Embryonic facial prominence (tissue), 1 donor: ENCODE data around the gene TMEM40.
"Not testable (repeated sequence)": the region's sequence is repeated elsewhere in the genome, so short reads cannot be mapped to it uniquely, and the experiment has no call there.

ENCODE experiments used
- DNase-seq: peaks from one replicate; pipeline ENCODE4 v3.0.0-alpha.2; 2016; ENCODE audit errors: extremely low spot score

The TMEM40 gene

GRCh38 chr3:12750658-12751071 is 8.4 kb downstream of the TMEM40 start:
- no peak for DNase-seq

DNA sequence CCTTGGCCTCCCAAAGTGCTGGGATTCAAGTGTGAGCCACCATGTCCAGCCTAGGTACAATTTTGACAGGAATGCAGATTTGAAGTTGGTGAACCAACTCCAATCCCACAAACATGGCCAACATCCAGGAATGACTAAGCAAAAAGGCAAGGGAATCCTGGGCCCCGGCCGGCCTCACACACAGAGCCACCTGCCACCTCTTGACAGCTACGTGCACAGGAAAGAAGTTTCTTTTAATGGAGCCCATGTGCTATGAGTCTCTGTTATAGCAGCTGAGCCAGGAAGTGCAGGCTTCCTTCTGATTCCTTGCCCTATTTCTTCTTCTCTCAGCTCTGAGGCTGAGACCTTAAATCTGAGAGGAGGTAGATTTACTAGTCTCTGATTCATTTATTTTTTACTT is 8.8 kb downstream of the TMEM40 start:
- DNase-seq, result no peak

- no peak for DNase-seq
These were observed 10.6 kb downstream of the TMEM40 start for GRCh38 chr3:12748477-12748876.

- DNase-seq, result no peak
These were observed 12.6 kb downstream of the TMEM40 start for GRCh38 chr3:12746419-12746818.

GRCh38 chr3:12744326-12744725 is 14.7 kb downstream of the TMEM40 start:
- no peak for DNase-seq

DNA sequence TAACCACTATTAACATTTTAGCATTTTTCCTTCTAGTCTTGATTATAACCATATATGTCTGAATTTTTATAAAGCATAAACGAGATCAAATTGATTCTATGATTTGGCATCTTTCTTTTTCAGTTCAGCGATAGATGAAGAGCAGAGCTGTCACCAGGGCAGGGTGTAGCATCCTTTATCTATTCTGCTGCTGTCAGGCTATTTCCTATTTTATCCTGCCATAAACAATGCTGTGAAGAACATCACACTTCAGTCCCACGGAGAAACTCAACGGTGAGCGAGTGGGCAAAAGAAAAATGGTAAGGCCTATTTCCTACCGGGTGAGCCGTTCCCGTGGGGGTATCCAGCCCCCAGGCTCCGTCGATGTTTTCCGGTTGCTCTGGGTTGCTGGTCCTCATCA is 15.5 kb downstream of the TMEM40 start:
- DNase-seq, result no peak

DNA sequence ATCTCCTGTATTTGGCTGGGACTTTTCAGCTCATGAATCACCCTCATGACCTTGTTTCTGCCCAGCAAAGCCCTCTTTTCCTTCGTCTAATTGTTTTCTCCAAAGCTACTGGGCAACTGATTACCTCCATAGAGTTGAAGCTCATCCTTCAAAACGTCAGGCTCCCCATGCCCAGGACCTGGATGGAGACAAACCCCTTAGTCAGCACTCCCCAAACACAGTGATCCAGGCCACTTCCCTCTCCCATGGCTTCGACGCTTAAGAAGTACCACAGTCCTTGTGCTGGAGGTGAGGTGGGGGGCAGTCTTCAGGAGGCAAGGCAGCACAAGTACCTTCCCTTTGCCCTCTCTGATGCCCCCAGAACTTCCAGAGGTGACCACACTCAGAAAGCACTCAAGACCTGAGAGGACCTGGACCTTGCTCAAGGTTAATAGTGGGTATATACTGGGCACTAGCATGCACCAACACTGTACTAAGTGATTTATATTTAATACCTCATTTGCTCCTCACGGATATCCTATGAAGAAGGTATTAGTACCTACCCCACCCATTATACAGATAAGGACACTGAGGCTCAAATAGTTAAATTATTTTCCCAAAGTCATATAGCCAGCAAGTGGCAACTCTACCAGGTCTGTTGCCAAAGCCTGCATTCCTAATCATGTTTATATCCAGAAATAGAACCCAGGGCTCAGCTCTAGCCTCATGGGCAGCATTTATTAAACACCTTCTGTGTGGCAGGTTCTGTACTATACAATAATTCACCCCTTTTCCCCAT is 16.5 kb downstream of the TMEM40 start:
- no peak for DNase-seq

GRCh38 chr3:12741209-12741608 is 17.9 kb downstream of the TMEM40 start:
- no peak for DNase-seq

GRCh38 chr3:12737833-12738232 is 21.2 kb downstream of the TMEM40 start:
- DNase-seq, result no peak

GRCh38 chr3:12737319-12737718 is 21.7 kb downstream of the TMEM40 start:
- DNase-seq, result no peak

GRCh38 chr3:12734960-12735359 is 24.1 kb downstream of the TMEM40 start:
- no peak for DNase-seq

- no peak for DNase-seq
These were observed 25.5 kb downstream of the TMEM40 start for GRCh38 chr3:12733566-12733965.

DNA sequence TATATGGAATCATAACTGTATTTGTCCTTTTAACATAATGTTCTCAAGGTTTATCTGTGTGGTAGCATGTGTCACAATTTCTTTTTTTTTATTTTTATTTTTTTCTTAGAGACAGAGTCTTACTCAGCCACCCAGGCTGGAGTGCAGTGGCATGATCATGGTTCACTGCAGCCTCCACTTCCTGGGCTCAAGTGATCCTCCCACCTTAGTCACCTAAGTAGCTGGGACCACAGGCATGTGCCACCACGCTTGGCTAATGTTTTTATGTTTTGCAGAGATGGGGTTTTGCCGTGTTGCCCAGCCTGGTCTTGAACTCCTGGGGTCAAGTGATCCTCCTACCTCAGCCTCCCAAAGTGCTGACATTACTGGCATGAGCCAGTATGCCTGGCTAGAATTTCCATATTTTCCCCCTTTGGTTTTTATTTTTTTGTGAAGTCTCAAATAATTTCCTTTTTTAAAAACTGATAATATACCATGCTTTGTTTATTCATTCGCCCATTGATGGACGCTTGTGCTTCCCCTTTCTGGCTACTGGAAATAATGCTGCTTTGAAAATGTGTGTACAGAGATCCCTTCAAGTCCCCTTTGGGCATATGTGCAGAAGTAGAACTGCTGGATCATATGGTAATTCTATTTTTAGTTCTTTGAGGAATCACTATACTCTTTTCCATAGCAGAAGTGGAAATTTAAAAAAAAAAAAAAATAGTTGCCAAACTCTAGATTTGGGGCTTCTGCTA is 28.4 kb downstream of the TMEM40 start:
- no peak for DNase-seq

GRCh38 chr3:12729051-12729651 is 29.9 kb downstream of the TMEM40 start:
- DNase-seq, result peak; percentile 27

DNA sequence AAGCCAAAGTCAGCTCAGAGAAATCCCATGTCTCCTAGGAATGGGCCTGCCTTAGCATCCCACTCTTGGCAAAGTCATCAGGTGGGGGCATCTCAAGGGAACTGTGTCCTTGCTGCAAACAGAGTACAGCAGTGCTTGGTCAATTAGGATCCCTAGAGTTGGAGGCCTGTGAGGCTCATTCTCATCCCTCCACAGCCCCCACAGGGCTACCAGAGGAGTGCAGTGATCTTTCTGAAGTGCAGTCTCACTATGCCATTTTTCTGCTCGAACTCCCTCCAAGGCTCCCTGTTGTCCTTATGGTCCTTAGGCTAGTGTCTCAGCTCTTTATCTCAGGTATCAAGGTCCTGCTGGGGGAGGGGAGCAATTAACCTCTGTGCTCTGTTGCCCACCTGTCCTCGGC is 31.1 kb downstream of the TMEM40 start:
- no peak for DNase-seq

DNA sequence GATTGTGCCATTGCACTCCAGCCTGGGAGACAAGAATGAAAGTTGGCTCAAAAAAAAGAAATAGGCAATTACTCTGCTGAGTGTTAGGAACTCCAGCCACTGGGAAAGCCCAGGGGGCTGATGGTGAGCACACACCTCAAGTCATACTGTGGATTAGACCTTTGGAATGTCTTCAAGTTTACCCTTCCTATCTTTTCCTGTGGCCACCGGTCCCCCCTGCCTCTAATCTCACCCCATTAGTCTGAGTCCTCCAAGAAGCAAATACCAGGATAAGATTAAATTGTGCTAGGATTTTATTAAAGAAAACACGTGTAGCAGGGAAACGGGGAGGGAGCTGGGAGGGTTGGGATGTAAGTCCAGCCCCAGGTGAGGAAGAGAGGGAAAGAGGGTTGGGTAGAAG is 31.6 kb downstream of the TMEM40 start:
- DNase-seq, result no peak

DNA sequence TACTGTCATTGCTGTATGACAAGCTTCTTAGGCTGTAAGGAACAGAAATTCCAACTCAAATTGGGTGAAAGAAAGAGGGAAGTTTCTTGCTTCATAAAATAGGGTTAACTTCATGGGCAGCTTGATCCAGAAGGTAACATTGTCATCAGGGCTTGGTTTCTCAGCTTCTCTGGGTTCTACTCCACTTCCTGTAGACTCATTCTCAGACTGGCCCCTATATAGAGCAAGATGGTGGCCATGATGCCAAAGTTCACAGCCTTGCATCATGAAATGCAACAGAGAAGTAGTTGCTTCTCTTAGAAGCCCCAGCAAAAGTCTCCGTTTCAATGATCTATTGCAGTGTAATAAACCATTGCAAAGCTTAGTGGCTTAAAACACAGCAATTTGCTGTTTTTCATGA is 33.6 kb downstream of the TMEM40 start:
- no peak for DNase-seq

- DNase-seq, result no peak
These were observed 34.3 kb downstream of the TMEM40 start for GRCh38 chr3:12724794-12725193.

DNA sequence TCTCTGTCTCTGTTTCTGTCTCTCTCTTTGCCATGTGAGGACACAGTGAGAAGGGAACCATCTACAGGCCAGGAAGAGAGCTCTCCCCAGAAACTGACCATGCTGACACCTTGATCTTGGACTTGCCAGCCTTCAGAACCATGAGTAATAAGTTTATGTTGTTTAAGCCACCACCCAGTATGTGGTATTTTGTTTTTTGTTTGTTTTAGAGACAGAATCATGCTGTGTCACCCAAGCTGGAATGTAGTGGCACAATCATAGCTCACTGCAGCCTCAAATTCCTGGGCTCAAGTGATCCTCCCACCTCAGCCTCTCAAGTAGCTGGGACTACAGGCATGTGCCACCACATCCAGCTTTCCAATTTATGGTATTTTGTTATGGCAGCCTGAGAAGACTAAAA is 35.7 kb downstream of the TMEM40 start:
- not testable (repeated sequence) for DNase-seq

GRCh38 chr3:12722226-12722625 is 36.8 kb downstream of the TMEM40 start:
- no peak for DNase-seq

DNA sequence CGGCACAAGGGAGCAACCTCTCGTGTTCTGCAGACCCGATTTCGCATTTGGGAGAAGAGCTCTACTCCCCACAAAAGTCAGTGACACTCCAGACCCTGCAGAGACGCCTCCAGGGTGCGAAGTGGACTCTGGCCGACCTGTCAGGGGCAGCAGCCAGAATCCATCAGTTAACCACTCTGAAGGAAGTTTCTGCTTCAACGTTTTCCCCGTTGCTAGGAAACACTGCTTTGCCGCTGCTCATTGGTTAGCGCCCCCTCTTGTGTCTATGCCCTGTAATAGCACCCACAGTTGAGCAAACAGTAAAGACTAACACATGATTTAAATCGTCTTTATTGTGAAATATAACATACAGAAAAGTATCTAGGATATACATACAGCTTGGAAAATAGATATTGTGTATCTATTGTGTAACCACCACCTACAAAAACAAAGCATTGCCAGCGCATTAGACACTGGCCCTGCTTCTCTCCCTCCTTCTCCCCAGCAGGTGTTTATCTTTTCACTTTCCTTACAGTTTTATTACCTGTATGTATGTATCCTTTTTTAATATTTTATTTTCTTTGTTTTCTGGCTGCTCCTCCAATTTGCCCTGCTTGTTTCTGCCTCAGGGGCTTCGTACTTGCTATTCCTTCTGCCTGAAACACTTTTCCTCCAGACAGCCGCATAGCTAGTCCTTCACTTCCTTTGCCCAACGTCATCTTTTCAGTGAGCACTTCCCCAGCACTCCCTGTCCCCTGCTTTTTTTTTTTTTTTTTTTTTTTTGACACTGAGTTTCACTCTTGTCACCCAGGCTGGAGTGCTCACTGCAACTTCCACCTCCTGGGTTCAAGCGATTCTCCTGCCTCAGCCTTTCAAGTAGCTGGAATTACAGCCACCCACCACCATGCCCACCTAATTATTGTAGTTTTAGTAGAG is 38.8 kb downstream of the TMEM40 start:
- peak; percentile 87 for DNase-seq

- DNase-seq, result no peak
These were observed 39.5 kb downstream of the TMEM40 start for GRCh38 chr3:12719541-12719940.
